Fibroblast of skin of right biceps (primary cell): ENCODE measurements around the gene PPP2R1B.
"Not testable (repeated sequence)": the region's sequence is repeated elsewhere in the genome, so short reads cannot be mapped to it uniquely, and the experiment has no call there.

Experiments
- DNase-seq: peaks from one replicate; pipeline ENCODE4 v3.0.0-alpha.2; 2013

PPP2R1B gene

GRCh38 chr11:111723595-111723994, 42.6 kb downstream of the PPP2R1B start:
- no peak for DNase-seq

DNA sequence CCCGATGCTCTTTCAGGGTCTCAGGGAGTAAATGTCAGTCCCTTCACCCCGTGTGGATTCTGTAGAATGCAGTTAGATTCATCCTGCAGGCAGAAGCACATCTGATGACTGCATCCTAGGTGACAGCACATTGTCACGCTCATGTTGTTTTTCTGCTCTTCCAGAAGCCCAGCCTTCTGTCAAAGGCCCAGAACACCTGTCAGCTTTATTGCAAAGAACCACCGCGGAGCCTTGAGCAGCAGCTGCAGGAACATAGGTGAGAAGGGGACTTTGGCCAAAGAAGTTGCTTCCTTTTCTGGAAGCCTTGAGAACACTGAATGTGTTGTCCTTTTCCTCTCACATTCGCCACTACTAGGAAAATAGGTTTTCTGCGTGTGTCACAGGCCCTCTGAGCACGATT, 43.7 kb downstream of the PPP2R1B start:
- no peak for DNase-seq

DNA sequence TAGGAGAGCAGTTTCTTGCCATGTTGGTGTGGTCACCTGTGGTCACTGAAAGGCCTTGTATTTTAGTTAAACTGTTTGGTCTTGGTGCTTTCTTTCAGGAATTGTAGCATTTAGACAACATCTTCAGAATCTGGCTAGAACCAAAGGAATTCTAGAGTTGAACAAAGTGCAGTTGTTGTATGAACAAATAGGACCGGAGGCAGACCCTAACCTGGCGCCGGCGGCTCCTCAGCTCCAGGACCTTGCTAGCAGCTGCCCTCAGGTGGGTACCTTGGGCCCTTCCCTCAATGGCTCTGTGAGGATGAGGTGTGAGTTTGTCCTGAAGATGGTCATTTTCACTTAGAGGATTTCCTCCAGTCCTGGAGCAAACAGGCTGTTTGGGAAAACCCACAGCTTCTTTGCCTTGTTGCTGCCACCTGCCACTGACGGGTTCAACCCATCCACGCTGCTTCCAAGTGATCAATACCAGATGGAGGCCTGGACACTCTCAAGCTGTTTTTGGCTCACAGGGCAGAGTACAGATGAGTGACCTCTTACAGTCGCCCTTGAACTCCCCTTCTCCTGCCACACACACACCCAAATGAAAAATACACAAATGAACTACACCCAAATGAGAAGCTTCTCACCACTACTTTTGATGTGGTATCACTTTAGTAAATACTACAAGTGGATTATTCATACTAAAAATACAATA, 45.2 kb downstream of the PPP2R1B start:
- DNase-seq: no peak

- DNase-seq: no peak
Observed at GRCh38 chr11:111719379-111719778, 46.8 kb downstream of the PPP2R1B start.

- DNase-seq: peak; percentile 44
Observed at GRCh38 chr11:111718859-111719258, 47.3 kb downstream of the PPP2R1B start.

DNA sequence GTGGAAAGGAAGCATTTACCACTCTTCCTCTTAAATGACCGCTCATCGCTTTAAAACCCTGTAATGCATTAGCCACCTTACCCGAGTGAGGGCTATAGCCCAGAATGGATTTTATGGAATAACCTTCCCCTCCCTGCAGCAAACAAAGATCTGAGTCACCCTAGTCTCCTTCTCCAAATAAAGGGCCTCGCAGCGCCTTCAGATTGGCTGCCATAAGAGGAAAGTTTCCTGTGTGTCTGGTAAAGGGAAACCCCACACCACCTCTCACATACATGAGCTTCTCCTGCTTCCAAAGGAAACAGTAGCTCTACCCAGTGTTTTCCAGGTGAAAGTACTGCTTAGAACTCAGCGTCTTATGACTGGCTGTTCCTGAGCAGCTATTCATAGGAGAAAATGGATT, 47.8 kb downstream of the PPP2R1B start:
- peak; percentile 54 for DNase-seq

GRCh38 chr11:111717660-111718059, 48.5 kb downstream of the PPP2R1B start:
- DNase-seq: not testable (repeated sequence)

DNA sequence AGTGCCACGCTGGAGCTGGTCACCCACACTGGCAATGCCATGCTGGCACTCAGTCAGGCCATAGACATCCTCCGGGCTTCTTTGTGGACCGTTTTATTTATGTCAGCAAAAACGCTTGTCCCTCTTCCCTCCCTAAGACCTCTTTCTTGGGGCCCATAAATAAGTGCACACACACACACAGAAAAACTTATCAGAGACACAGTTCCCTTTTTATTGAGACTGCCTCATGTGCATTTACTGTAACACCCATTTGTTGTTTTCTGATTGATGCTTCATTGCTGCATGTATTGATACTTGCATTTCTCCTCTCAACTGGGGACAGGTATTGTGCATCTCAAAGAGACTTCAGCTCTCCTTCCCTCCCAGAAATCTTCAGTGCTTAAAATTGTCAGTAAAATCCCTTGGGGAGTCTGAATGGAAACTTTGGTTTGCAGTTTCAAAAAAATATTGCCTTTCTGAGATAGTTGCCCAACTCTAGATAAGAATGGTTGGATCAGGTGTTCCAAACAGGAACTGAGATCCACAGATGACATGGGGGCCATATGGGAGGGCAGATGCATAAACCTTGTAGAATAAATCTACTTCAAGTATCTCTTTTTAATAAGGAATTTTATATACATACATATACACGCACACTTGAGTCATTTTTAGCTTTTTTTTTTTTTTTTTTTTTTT, 50.9 kb downstream of the PPP2R1B start:
- DNase-seq: no peak

GRCh38 chr11:111714522-111714921, 51.7 kb downstream of the PPP2R1B start:
- no peak for DNase-seq

DNA sequence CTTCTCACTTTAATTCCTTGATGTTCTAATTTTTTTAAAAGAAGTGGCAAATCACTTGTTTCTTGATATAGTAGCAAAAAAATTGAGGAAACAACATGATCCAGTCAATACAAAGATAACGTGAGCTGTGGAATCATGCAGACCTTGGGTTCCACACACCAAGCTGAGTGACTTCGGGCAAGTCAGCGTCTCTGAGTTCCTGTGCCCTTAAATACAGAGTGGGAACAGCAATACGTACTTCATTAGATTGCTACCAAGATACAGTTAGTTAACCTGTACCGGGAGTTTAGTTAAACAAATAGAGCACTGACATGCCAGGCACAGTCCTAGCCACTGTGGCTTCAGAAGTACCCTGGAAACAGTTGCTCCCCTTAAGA, 58.5 kb downstream of the PPP2R1B start:
- DNase-seq: no peak

GRCh38 chr11:111707039-111707690, 59.0 kb downstream of the PPP2R1B start:
- DNase-seq: no peak

DNA sequence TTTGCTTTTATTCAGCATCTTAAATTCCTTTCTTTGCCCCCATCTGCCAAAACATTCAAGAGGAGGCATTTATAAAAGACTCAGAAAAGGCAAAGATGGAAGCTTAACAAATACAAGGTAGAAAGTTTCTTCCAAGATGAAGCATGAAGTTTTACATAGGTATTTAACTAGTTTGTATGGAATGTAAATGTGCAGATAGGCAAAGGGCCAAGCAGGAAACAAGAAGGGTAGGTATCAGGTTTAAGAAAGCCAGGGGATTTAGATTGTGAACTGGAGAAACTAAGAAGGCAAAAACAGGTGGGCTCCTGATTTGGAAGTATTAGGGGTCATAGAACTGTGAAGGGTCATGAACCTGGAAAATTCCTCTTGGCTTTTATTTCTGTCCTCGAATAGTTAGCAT, 62.6 kb downstream of the PPP2R1B start:
- no peak for DNase-seq

- DNase-seq: no peak
Observed at GRCh38 chr11:111702623-111703022, 63.6 kb downstream of the PPP2R1B start.

- no peak for DNase-seq
Observed at GRCh38 chr11:111700162-111700561, 66.0 kb downstream of the PPP2R1B start.

DNA sequence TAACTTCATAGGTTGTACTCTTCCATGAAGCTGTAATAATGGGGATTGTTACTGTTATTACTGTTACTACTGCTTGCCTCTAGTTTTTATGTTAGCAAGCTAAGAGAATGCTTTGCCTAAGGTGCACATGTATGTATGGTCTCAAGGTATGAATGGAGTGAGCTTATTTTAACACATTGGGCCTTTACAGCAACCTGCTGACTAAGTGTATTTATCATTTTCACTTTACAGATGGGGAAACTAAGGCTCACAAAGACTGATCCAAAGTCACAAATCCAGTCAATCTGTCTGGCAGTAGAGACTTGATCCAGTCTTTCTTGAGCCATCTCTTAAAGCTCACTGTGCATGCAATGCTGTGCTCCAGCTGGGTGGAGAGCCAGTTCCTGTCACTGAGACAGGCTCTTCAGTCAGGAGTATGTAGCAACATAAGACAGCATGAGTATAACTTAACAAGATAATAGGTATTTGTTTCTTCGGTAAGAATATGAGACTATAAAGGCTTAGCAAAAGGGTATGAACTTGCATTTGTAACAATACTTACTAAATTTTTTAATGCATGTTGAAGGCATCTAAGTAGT, 66.5 kb downstream of the PPP2R1B start:
- no peak for DNase-seq

DNA sequence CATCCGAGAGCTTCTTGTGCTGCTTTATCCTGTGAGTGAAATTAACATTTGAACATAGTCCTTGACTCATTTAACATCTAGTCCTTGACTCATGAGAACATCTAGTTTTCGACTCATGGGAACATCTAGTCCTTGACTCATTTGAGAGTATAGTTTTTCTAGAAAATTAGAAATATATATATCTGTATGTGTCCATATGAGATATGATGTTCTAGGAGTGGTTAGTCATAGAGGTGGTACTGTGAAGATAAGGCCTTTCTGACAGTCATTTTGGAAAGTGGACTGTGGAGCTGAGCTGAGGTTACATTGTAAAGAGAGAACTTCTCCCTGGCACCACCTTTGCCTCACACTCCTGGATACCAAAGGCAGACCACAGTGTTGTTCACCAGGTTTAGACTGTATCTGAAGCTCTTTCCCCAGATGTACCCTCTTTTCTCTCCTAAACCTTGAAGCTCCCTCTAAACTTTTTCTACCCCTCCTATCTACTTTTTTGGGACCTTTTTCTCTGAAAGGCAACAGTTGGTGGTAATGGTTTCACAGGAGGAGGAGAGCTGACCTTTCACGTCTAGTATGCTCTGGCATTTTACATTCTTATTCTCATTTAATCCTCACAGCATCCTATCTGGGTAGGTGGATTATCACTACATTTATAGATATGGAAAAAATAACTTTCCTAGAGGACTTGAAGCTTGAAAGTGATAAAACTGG, 67.2 kb downstream of the PPP2R1B start:
- DNase-seq: no peak

DNA sequence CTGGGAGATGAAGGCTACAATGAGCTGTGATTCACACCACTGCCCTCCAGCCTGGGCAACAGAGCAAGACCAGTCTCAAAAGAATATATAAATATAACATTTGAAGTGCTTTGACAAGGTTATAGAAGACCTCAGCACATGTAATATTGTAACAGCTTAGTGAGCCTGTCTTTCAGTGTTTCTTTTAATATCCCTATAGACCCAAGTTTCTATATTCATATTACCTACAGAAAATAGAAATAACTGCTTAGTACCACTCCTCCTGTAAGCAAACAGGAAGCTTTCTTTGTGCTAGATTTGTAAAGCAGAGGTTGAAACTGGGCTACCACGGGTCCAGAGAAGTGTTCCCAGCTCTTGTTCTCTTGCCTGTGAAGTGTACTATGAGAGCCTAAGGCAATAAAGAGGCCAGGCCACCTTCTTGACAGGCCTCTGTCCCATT, 68.2 kb downstream of the PPP2R1B start:
- DNase-seq: no peak

- peak; percentile 49 for DNase-seq
Observed at GRCh38 chr11:111696556-111696955, 69.6 kb downstream of the PPP2R1B start.

DNA sequence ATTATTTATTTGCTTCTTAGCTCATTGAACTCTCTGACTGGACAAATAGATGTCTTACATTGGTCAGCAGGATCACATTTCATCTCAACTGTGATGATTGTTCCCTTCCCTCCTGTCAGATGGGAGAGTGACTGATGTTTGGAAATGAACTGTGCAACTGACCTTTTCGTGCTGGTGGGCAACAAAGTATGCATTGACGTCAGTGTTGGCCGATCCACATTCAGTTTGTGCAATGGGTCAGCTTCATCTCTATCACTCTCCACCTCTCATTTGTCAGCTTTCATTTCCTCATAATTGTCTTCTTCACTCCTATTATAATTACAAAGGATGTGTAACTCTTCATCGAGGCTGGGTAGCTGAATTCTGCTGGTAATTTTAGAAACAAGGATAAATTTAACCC, 71.3 kb downstream of the PPP2R1B start:
- DNase-seq: peak; percentile 75

DNA sequence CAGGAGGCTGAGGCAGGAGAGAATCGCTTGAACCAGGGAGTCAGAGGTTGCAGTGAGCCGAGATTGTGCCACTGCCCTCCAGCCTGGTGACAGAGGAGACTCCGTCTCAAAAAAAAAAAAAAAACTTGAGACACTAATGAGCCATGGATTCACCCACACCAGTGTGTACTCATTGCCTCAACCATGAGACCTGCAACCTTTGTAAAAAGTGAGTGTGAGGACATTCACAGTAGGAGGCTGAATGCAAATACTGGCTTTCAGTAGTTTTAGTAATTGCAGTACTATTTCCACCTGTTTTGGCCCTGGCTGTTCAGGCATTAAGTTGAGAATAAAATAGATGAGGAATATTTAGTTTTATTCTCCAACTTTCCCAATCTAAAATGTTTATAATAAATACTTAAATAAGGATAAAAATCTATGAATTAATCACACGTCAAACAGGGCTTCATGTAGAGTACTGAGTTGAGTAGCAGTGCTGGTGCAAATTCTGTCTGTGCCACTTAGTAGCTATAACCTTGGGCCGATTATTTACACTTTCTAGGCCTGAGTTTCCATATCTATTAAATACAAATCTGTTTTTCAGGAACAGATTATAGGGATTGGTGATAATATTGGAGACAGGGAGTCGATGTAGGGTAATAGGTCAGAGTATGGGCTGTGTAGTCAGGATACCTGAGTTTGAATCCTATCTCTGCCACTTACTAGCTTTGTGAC, 72.8 kb downstream of the PPP2R1B start:
- no peak for DNase-seq

GRCh38 chr11:111691741-111692140, 74.4 kb downstream of the PPP2R1B start:
- DNase-seq: no peak

DNA sequence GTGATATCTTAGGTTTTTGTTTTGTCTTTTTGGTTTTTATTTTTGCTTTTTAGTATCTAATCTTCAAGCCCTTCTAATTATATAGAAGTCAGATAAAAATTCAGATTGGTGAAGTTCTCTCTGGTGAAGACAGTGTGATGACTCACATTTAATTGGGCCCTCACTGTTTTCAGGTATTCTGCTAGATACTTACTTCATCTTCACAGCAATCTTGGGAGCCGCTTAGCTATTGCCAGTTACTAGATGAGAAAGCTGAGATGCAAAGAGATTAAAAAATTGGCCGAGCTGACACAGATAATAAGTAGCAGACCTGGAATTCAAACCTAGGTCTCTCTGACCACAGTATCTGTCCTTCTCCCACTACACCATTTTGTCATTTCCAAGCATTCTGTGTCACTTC, 75.0 kb downstream of the PPP2R1B start:
- DNase-seq: no peak

DNA sequence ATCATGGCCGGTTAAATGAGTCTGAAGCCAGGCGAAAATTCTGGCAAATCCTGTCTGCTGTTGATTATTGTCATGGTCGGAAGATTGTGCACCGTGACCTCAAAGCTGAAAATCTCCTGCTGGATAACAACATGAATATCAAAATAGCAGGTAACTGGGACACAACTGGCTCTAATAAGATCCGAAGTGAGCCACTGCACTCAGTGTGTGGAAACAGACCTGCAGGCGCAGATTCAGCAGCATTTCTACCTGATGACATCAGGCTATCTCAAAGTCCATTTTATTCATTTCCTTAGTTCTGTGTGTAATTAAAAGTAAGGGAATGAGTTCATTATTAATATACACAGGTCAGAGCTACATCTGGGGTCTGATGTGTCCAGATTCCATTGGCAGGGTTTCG, 78.2 kb downstream of the PPP2R1B start:
- DNase-seq: no peak
